B cell (primary cell): ENCODE results near the gene PRR7.

Experiments used
- EZH2 ChIP-seq: IDR thresholded peaks from 2 replicates; pipeline ENCODE4 v1.6.1; 2012; ENCODE audit warnings: borderline replicate concordance, low read depth, mild to moderate bottlenecking, moderate library complexity, low read length; ENCODE audit not compliant: insufficient read depth, poor library complexity, severe bottlenecking
- TF ChIP-seq, protein P1 (sequence below): fragments of 200-600 bp; IDR thresholded peaks from one replicate; pipeline ENCODE4 v1.8.0; 2022; ENCODE audit warnings: antibody characterized with exemption, mild to moderate bottlenecking

GRCh38 chr5:177403792-177404640, 42.6 kb upstream of the PRR7 start:
- TF ChIP-seq, protein P1, sequence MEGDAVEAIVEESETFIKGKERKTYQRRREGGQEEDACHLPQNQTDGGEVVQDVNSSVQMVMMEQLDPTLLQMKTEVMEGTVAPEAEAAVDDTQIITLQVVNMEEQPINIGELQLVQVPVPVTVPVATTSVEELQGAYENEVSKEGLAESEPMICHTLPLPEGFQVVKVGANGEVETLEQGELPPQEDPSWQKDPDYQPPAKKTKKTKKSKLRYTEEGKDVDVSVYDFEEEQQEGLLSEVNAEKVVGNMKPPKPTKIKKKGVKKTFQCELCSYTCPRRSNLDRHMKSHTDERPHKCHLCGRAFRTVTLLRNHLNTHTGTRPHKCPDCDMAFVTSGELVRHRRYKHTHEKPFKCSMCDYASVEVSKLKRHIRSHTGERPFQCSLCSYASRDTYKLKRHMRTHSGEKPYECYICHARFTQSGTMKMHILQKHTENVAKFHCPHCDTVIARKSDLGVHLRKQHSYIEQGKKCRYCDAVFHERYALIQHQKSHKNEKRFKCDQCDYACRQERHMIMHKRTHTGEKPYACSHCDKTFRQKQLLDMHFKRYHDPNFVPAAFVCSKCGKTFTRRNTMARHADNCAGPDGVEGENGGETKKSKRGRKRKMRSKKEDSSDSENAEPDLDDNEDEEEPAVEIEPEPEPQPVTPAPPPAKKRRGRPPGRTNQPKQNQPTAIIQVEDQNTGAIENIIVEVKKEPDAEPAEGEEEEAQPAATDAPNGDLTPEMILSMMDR = peak; percentile 70
- TF ChIP-seq EZH2 = no peak
